K562 (cell line): ENCODE results near the gene NPB. TPM values are rescaled to one million over a fixed set of nuclear protein-coding genes. Genes with fewer than 3 reads are reported as not detected.

Source experiments
- CBFA2T3 ChIP-seq: fragments of 450-650 bp; IDR thresholded peaks from 2 replicates; pipeline ENCODE4 v1.6.1; 2017
- CTCF ChIP-seq, 3 experiments: IDR thresholded peaks in 2 of 3; conservative IDR thresholded peaks in 1 of 3; 2 replicates each; pipeline ENCODE4 v1.5.1; 2011 to 2012; ENCODE audit warnings: low read length in 3 of 3, mild to moderate bottlenecking in 3 of 3, control low read depth in 2 of 3, improper control_type of control experiment in 1 of 3, inconsistent platforms in 1 of 3, low read depth in 1 of 3, mixed read lengths in 1 of 3, moderate library complexity in 1 of 3; ENCODE audit not compliant: insufficient read depth in 2 of 3
- ILK ChIP-seq: fragments of 450-650 bp; IDR thresholded peaks from 2 replicates; pipeline ENCODE4 v1.6.1; 2016; ENCODE audit warnings: missing genetic modification characterization, low read depth, mild to moderate bottlenecking, missing compliant biosample characterization, moderate library complexity, borderline replicate concordance
- IRF1 ChIP-seq: sonication (generic); formaldehyde crosslinking; IDR thresholded peaks from 2 replicates; pipeline ENCODE4 v1.8.0; 2022; ENCODE audit warnings: missing genetic modification reagents, mild to moderate bottlenecking, borderline replicate concordance
- MIER1 ChIP-seq: fragments of 450-650 bp; IDR thresholded peaks from 2 replicates; pipeline ENCODE4 v1.6.1; 2016; ENCODE audit warnings: antibody characterized with exemption, mild to moderate bottlenecking, low read depth
- NR4A1 ChIP-seq, 2 experiments: fragments of 250-450 bp in 1 of 2; fragments of 450-650 bp in 1 of 2; sonication (Bioruptor Pico) in 1 of 2; IDR thresholded peaks; 2 replicates each; pipeline versions ENCODE4 v1.4.0 to v1.6.1; 2016 to 2020; ENCODE audit warnings: mild to moderate bottlenecking in 2 of 2, missing compliant biosample characterization in 1 of 2, missing genetic modification characterization in 1 of 2, moderate library complexity in 1 of 2
- RBM39 ChIP-seq: fragments of 200-400 bp; formaldehyde crosslinking; optimal IDR thresholded peaks from 2 replicates; pipeline ENCODE3; 2018; ENCODE audit warnings: low read depth, low read length
- RUNX1 ChIP-seq: sonication (generic); IDR thresholded peaks from 2 replicates; pipeline ENCODE4 v1.6.1; 2016; ENCODE audit warnings: antibody characterized with exemption, low read depth
- SAFB2 ChIP-seq: fragments of 200-400 bp; formaldehyde crosslinking; IDR thresholded peaks from 2 replicates; pipeline ENCODE4 v1.6.1; 2018; ENCODE audit warnings: borderline replicate concordance, low read length, low read depth, moderate library complexity; ENCODE audit not compliant: severe bottlenecking
- STAG1 ChIP-seq: sonication (generic); formaldehyde crosslinking; IDR thresholded peaks from 2 replicates; pipeline ENCODE4 v1.5.0; 2020; ENCODE audit warnings: missing genetic modification reagents, borderline replicate concordance
- TEAD1 ChIP-seq, 2 experiments: fragments of 450-650 bp in 1 of 2; sonication (generic) in 1 of 2; formaldehyde crosslinking; IDR thresholded peaks; 2 replicates each; pipeline versions ENCODE4 v1.4.0 to v1.8.0; 2020 to 2022; ENCODE audit warnings: mild to moderate bottlenecking in 2 of 2, missing genetic modification reagents in 1 of 2
- THRB ChIP-seq: fragments of 450-650 bp; formaldehyde crosslinking; conservative IDR thresholded peaks from 2 replicates; pipeline ENCODE4 v1.4.0; 2022; ENCODE audit warnings: mild to moderate bottlenecking, missing genetic modification characterization
- VEZF1 ChIP-seq: fragments of 200-800 bp; sonication (Bioruptor generic); IDR thresholded peaks from 2 replicates; pipeline ENCODE4 v1.6.1; 2017; ENCODE audit warnings: missing genetic modification characterization, missing compliant biosample characterization
- ZFX ChIP-seq: sonication (generic); formaldehyde crosslinking; IDR thresholded peaks from 2 replicates; pipeline ENCODE4 v1.8.0; 2022; ENCODE audit warnings: mild to moderate bottlenecking, missing genetic modification reagents, moderate library complexity
- ZNF133 ChIP-seq: fragments of 250-450 bp; sonication (Bioruptor Pico); IDR thresholded peaks from 2 replicates; pipeline ENCODE4 v1.4.0; 2020; ENCODE audit warnings: mild to moderate bottlenecking
- ZNF134 ChIP-seq: fragments of 250-450 bp; sonication (Bioruptor Pico); conservative IDR thresholded peaks from 2 replicates; pipeline ENCODE4 v1.4.0; 2020
- ZNF263 ChIP-seq: sonication (generic); formaldehyde crosslinking; IDR thresholded peaks from 2 replicates; pipeline ENCODE4 v1.8.0; 2022; ENCODE audit warnings: mild to moderate bottlenecking, missing genetic modification reagents, borderline replicate concordance
- ZNF395 ChIP-seq: fragments of 200-800 bp; sonication (Bioruptor generic); IDR thresholded peaks from 2 replicates; pipeline ENCODE4 v1.6.1; 2017; ENCODE audit warnings: missing genetic modification characterization, missing compliant biosample characterization
- ZNF668 ChIP-seq: fragments of 250-450 bp; sonication (Bioruptor Pico); IDR thresholded peaks from 2 replicates; pipeline ENCODE4 v1.8.0; 2022; ENCODE audit warnings: mild to moderate bottlenecking, inconsistent platforms
- ZNF766 ChIP-seq: fragments of 200-800 bp; sonication (Bioruptor generic); conservative IDR thresholded peaks from 2 replicates; pipeline ENCODE4 v1.6.1; 2016; ENCODE audit warnings: missing genetic modification characterization, missing compliant biosample characterization
- polyA plus RNA-seq, 8 experiments: library from polyadenylated mRNA; depleted of rRNA in 4 of 8; stranded (reverse) in 5 of 8; unstranded in 3 of 8; fragments of >200 nt; fragmentation: Nextera tagmentation in 2 of 8; fragmentation: Illumina TruSeq in 1 of 8; extraction: Ambion mirVana in 2 of 8; extraction: Trizol in 1 of 8; gene quantifications; 2 replicates each; pipeline versions ENCODE4 v1.2.1 to v1.2.3, GENCODE V29; 2011 to 2014; ENCODE audit warnings: inconsistent platforms in 1 of 8, missing spikeins in 1 of 8
- total RNA-seq, 7 experiments: library from RNA; depleted of rRNA in 6 of 7; stranded (reverse); fragments of >200 nt in 6 of 7; fragmentation: Illumina TruSeq in 2 of 7; extraction: Trizol in 2 of 7; gene quantifications; 2 replicates each; pipeline versions ENCODE4 v1.2.1 to v1.2.3, GENCODE V29; 2011 to 2021; ENCODE audit warnings: low replicate concordance in 1 of 7

The NPB gene
- total and polyA plus RNA-seq, 9 of the 15 experiments (the other 6 are each of a cell fraction or from before 2014, with no cell fraction given): 0.03 to 0.61 (median 0.14) TPM; not detected in 2

- no peak for TF ChIP-seq IRF1
- TF ChIP-seq ILK (tag): peak; percentile 30; the same call in 1 of the 2 replicates
- TF ChIP-seq ZNF134 (CRISPR knock-in tag): peak; percentile 78
- TF ChIP-seq STAG1 (CRISPR knock-in tag): no peak
- TF ChIP-seq ZNF766 (CRISPR knock-in tag): peak; percentile 99
- peak; percentile 78 for TF ChIP-seq ZFX (CRISPR knock-in tag)
- TF ChIP-seq SAFB2: no peak
- no peak for TF ChIP-seq RUNX1
- peak; percentile 91; the same call in 1 of the 2 replicates for TF ChIP-seq ZNF133 (CRISPR knock-in tag)
- peak; percentile 95; the same call in 1 of the 2 replicates for TF ChIP-seq NR4A1 (CRISPR knock-in tag; IDR thresholded peaks at IDR 0.05)
- TF ChIP-seq NR4A1 (tag; IDR thresholded peaks at IDR 0.05): peak; percentile 98
- TF ChIP-seq RBM39: no peak
- TF ChIP-seq TEAD1 (CRISPR knock-in tag; IDR thresholded peaks at IDR 0.05): peak in 1 of 2 experiments; percentile 94; a peak in 3 of 4 replicates
- TF ChIP-seq ZNF395: peak; percentile 100
- TF ChIP-seq MIER1: no peak
- peak; percentile 97 for TF ChIP-seq THRB (CRISPR knock-in tag)
- no peak for TF ChIP-seq CTCF (IDR thresholded peaks at IDR 0.05 in 2 of 3, conservative IDR thresholded peaks at IDR 0.05 in 1 of 3; ENCODE audit: insufficient read depth in 2 of 3, low read depth in 1 of 3, low read length in 3 of 3)
- TF ChIP-seq ZNF668 (CRISPR knock-in tag): peak; percentile 94
- peak; percentile 98 for TF ChIP-seq ZNF263
- peak; percentile 95 for TF ChIP-seq VEZF1 (CRISPR knock-in tag)
- no peak for TF ChIP-seq CBFA2T3
Observed at GRCh38 chr17:81860756-81861568, 41.1 kb upstream of the NPB start (continued).
